Upper lobe of right lung (tissue), 1 donor: ENCODE measurements around the gene GMDS. TPM values are rescaled to one million over a fixed set of nuclear protein-coding genes. Genes with fewer than 3 reads are reported as not detected.

ENCODE experiments used
- ATAC-seq: fragments of 200-7000 bp; cut with Tn5 transposase; one replicate; pipeline ENCODE4 v1.9.1; 2020; ENCODE audit warnings: mild to moderate bottlenecking, moderate library complexity
- DNase-seq: peaks from one replicate; pipeline ENCODE4 v3.0.0-alpha.2; 2020
- H3K27ac ChIP-seq: fragments of 200-600 bp; one replicate; pipeline ENCODE4 v1.8.0; 2022
- H3K27me3 ChIP-seq: fragments of 200-600 bp; one replicate; pipeline ENCODE4 v1.8.0; 2022; ENCODE audit warnings: mild to moderate bottlenecking
- H3K36me3 ChIP-seq: fragments of 200-600 bp; one replicate; pipeline ENCODE4 v1.8.0; 2022
- H3K4me1 ChIP-seq: fragments of 200-600 bp; one replicate; pipeline ENCODE4 v1.8.0; 2022
- H3K4me3 ChIP-seq: fragments of 200-600 bp; one replicate; pipeline ENCODE4 v1.8.0; 2022; ENCODE audit warnings: mild to moderate bottlenecking
- H3K9me3 ChIP-seq: fragments of 200-600 bp; one replicate; pipeline ENCODE4 v1.8.0; 2022
- intact Hi-C: fragments of 100-400 bp; cut with DNase I; formaldehyde crosslinking; loops from one replicate; pipeline ENCODE4 v1.11.0; 2022
- total RNA-seq: library from RNA; stranded (reverse); fragmentation: NEBNext Ultra II Directional; extraction: Animal tissue kit (Norgen Biotek cat#: 25700); gene quantifications from one replicate; pipeline ENCODE4 v1.2.1, GENCODE V29; 2021
- TF ChIP-seq, protein P1 (sequence below): fragments of 200-600 bp; IDR thresholded peaks from one replicate; pipeline ENCODE4 v1.8.0; 2022; ENCODE audit warnings: antibody characterized with exemption
- donor health status: DM: no; HTN: yes; CAD: no; lungs with severe emphysema.

Gene GMDS
- total RNA-seq, 1 donor from 2014 or later = 12.2 TPM

DNA sequence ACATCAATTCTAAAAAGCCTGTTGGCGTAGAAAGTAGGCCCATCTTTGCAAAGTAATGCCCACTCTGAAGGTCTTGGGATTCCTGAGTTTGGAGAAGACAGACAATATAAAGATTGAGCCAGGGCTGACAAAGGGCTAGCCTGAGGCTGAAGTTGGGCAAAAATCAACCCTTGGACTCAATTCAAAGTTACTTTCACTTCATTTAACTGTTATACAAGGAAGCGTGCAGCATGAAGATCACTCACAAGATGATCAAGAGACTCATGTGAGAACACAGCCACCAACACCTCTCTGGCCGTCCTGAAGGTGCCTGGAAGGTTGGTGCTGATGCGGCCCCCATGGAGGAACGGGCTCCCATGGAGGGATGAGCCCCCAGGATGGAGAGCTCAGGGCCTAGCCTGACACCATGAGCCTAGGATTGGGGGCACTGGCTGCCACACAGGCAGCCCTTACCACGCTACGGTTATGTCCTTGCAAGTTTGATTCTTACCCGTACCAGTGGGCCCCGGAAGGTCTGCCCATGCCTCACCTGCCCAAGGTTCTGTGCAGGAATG lies 609.1 kb downstream of the GMDS start:
- TF ChIP-seq, protein P1, sequence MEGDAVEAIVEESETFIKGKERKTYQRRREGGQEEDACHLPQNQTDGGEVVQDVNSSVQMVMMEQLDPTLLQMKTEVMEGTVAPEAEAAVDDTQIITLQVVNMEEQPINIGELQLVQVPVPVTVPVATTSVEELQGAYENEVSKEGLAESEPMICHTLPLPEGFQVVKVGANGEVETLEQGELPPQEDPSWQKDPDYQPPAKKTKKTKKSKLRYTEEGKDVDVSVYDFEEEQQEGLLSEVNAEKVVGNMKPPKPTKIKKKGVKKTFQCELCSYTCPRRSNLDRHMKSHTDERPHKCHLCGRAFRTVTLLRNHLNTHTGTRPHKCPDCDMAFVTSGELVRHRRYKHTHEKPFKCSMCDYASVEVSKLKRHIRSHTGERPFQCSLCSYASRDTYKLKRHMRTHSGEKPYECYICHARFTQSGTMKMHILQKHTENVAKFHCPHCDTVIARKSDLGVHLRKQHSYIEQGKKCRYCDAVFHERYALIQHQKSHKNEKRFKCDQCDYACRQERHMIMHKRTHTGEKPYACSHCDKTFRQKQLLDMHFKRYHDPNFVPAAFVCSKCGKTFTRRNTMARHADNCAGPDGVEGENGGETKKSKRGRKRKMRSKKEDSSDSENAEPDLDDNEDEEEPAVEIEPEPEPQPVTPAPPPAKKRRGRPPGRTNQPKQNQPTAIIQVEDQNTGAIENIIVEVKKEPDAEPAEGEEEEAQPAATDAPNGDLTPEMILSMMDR = no peak
- Histone ChIP-seq H3K4me3 (no peak overlapping the region), H3K36me3 (no peaks in the 10 kb centered on the region), H3K9me3 (no peaks in the 10 kb centered on the region), H3K27me3 (no peaks in the 10 kb centered on the region), H3K27ac (no peak overlapping the region), H3K4me1 (no peaks in the 10 kb centered on the region)
- intact Hi-C loops = no loop called here
- DNase-seq = no peak
- ATAC-seq = no peak

DNA sequence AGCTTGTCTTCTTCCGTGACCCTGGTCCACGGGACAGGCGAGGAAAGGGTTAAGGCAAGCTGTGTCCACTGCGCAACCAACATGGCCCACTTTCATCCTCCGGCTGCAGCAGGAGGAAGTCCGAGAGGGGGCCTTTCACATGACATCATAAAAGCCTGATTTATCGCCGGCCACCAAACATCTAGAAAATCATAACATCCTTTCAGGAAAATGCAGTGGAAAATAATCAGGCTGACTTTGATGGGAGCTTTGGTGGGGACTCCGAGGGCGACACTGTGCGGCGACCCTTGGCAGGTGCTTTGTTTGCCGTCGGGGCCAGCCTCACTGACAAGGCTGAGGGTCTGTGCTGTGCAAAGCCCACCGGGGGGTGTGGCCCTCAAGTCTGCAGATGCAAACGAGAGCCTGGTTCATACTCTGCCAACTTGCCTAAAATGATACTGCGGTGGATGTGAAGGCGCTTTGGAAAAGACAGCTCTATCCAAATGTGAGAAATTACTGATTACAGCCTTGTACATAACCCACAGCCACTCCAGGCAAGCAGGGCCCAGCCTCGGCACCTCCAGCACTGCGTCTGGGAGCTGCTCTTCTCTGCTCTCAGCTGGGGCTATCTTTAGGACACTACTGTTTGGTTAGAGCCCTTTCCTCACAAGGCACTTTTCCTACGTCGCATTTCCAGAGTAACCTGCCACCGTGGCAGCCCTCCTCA lies 609.9 kb downstream of the GMDS start:
- H3K4me3 ChIP-seq = no peak overlapping the region
- intact Hi-C loops = no loop called here
- DNase-seq (no peak), ATAC-seq (no peak)
- H3K27ac ChIP-seq = no peak overlapping the region
- no peaks in the 10 kb centered on the region for H3K36me3 ChIP-seq
- TF ChIP-seq, protein P1 = no peak
- no peaks in the 10 kb centered on the region for H3K4me1 ChIP-seq
- no peaks in the 10 kb centered on the region for H3K27me3 ChIP-seq
- no peaks in the 10 kb centered on the region for H3K9me3 ChIP-seq

DNA sequence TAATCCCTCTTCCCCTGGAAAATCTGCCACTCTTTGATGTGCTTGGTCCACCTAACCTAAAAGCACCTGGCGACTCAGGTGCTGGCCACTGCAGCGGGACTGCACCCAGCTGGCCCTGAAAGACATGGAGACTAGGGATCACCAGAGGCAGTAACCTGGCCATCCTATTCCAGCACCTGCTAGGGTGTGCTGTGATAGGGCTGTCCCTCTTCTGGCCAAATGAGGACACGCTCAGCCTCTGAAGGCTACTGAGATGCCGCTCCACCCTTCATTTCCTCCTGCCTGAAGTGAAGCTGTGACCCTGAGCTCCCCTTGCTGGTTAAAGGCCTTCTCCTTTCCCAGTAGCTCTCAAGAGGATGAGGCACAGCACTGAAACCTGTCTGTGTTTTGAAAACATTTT lies 611.3 kb downstream of the GMDS start:
- Histone ChIP-seq H3K36me3 (no peaks in the 10 kb centered on the region), H3K4me1 (no peaks in the 10 kb centered on the region), H3K27ac (no peak overlapping the region), H3K9me3 (no peaks in the 10 kb centered on the region), H3K4me3 (no peak overlapping the region), H3K27me3 (peaks cover 2% of the 10 kb centered on the region)
- ATAC-seq = no peak
- DNase-seq = no peak
- intact Hi-C loops = no loop called here
- TF ChIP-seq, protein P1 = no peak

DNA sequence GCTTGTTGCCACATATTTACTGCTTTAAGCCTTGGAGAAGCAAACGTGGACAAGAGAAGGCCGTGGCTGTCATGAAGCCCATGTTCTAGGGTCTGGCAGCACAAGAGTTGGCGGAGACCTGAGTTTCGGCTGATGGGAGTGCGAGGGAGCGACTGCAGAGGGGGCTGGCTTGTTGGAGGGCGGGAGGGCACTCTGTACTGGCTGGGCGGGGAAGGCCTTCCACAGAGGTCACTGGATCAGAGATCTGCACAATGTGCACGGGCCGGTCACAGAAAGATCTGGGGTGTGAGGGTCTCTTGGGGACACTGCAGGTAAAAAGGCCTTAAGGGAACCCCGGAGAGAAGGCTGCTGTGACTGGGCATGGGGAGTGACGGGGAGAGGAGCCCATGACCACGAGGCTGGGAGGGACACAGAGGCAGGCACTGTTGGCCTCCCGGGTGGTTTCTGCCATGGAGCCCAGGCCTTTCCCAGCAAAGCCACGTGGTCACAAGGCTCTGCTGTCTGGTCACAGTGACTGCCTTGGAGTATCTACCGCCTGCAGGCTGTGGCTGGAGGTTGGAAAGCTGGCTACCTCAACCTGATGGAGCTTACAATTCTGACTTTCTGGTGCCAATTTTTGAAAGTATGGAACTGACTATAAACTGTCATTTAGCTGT lies 611.9 kb downstream of the GMDS start:
- H3K4me1 ChIP-seq = no peaks in the 10 kb centered on the region
- intact Hi-C loops = no loop called here
- DNase-seq = no peak

DNA sequence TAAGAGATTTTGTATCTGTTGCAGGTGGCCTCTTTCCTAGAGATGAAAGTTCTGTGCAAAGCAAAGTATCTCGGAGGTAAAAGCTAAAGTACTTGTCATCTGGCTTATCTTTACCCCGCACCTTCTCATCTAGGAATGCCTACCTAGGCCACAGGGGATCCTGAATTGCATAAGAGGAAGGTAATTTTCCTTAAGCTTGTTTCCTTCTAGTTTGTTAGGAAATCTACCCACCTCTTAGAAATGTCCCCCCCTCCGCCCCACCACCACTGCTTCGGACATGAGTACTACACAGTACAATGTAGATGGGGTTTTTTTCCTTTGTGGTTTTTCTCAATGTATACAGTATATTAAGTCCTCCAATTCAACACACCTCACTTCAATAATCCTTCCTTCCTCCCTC lies 614.2 kb downstream of the GMDS start:
- Histone ChIP-seq H3K36me3 (no peaks in the 10 kb centered on the region), H3K9me3 (no peaks in the 10 kb centered on the region), H3K4me1 (no peaks in the 10 kb centered on the region), H3K4me3 (no peak overlapping the region), H3K27ac (no peak overlapping the region), H3K27me3 (peaks cover 31% of the 10 kb centered on the region)
- no peak for DNase-seq
- ATAC-seq = no peak
- TF ChIP-seq, protein P1 = no peak
- intact Hi-C loops = no loop called here

More for the DNA sequence above, 611.9 kb downstream of the GMDS start:
- no peak for ATAC-seq
- Histone ChIP-seq H3K27me3 (peaks cover 8% of the 10 kb centered on the region), H3K36me3 (no peaks in the 10 kb centered on the region), H3K4me3 (no peak overlapping the region), H3K9me3 (no peaks in the 10 kb centered on the region), H3K27ac (no peak overlapping the region)
- TF ChIP-seq, protein P1 = no peak
